Thymus (tissue), 11 donors: Measurements from ENCODE around the gene ADAMTS2. TPM values are rescaled to one million over a fixed set of nuclear protein-coding genes. Genes with fewer than 3 reads are reported as not detected.

Experiments
- DNase-seq, 9 donors: peaks; one replicate each; pipeline ENCODE4 v3.0.0-alpha.2; 2013; ENCODE audit warnings: low spot score in 9 of 9, low read depth in 6 of 9, missing footprints in 1 of 9
- H3K27ac ChIP-seq, 2 donors: one replicate each; pipeline ENCODE4 v1.5.1; 2013; ENCODE audit warnings: control low read depth in 1 of 2, low read depth in 1 of 2, low read length in 1 of 2, mild to moderate bottlenecking in 1 of 2, moderate library complexity in 1 of 2
- H3K27me3 ChIP-seq, 2 donors: one replicate each; pipeline ENCODE4 v1.5.1; 2013; ENCODE audit warnings: low read length in 1 of 2; ENCODE audit not compliant: control insufficient read depth in 2 of 2, insufficient read depth in 1 of 2
- H3K36me3 ChIP-seq, 2 donors: one replicate each; pipeline ENCODE4 v1.5.1; 2013; ENCODE audit warnings: low read length in 1 of 2, mild to moderate bottlenecking in 1 of 2, moderate library complexity in 1 of 2; ENCODE audit not compliant: control insufficient read depth in 2 of 2, insufficient read depth in 2 of 2
- H3K4me1 ChIP-seq, 2 donors: one replicate each; pipeline ENCODE4 v1.5.1; 2013; ENCODE audit warnings: low read length in 2 of 2; ENCODE audit not compliant: control insufficient read depth in 2 of 2, insufficient read depth in 2 of 2
- H3K4me3 ChIP-seq, 2 donors: one replicate each; pipeline ENCODE4 v1.5.1; 2013; ENCODE audit warnings: low read length in 2 of 2, control low read depth in 1 of 2, mild to moderate bottlenecking in 1 of 2
- H3K9me3 ChIP-seq, 2 donors: one replicate each; pipeline ENCODE4 v1.5.1; 2013; ENCODE audit warnings: low read length in 1 of 2, mild to moderate bottlenecking in 1 of 2; ENCODE audit not compliant: control insufficient read depth in 2 of 2, insufficient read depth in 1 of 2
- WGBS: extraction: QIAGEN DNeasy Blood & Tissue Kit; methylation state at CpG from one replicate; pipeline ENCODE4 v1.1.7; 2013; 5-methylcytosine and 5-hydroxymethylcytosine counted together
- polyA plus RNA-seq: library from polyadenylated mRNA; stranded (reverse); fragments of 200-250 nt; gene quantifications from one replicate; pipeline ENCODE4 v1.2.3, GENCODE V29; 2013
- total RNA-seq: library from RNA; stranded (reverse); fragments of 120-200 nt; gene quantifications from one replicate; pipeline ENCODE4 v1.2.4, GENCODE V29; 2013
- donor health status: healthy.

Gene ADAMTS2
- total and polyA plus RNA-seq, 2 donors: 1.3 to 1.4 TPM

- no peaks in the 10 kb centered on the region for H3K9me3 ChIP-seq
- no peaks in the 10 kb centered on the region for H3K27me3 ChIP-seq
- H3K36me3 ChIP-seq: no peaks in the 10 kb centered on the region
- no peak for DNase-seq
- H3K4me3 ChIP-seq: no peak overlapping the region
- WGBS: 97% methylated on average over 11 of the region's 11 CpGs
- H3K27ac ChIP-seq: no peak overlapping the region
- H3K4me1 ChIP-seq: no peaks in the 10 kb centered on the region
Measured at GRCh38 chr5:179193746-179194145, 151.5 kb downstream of the ADAMTS2 start.

- Histone ChIP-seq H3K4me3 (no peak overlapping the region), H3K9me3 (no peaks in the 10 kb centered on the region), H3K36me3 (no peaks in the 10 kb centered on the region), H3K27me3 (no peaks in the 10 kb centered on the region), H3K4me1 (no peaks in the 10 kb centered on the region), H3K27ac (no peak overlapping the region)
- DNase-seq: no peak
- WGBS: 95% methylated on average over 22 of the region's 22 CpGs
Measured at GRCh38 chr5:179192891-179193470, 152.3 kb downstream of the ADAMTS2 start.

- DNase-seq: no peak
- Histone ChIP-seq H3K27ac (no peak overlapping the region), H3K4me1 (no peaks in the 10 kb centered on the region), H3K27me3 (no peaks in the 10 kb centered on the region), H3K36me3 (no peaks in the 10 kb centered on the region), H3K4me3 (no peak overlapping the region), H3K9me3 (no peaks in the 10 kb centered on the region)
- WGBS: 47% methylated on average over 20 of the region's 20 CpGs
Measured at GRCh38 chr5:179192185-179192890, 152.9 kb downstream of the ADAMTS2 start.

- no peak for DNase-seq
- Histone ChIP-seq H3K27me3 (no peaks in the 10 kb centered on the region), H3K36me3 (no peaks in the 10 kb centered on the region), H3K9me3 (no peaks in the 10 kb centered on the region), H3K4me3 (no peak overlapping the region), H3K4me1 (no peaks in the 10 kb centered on the region), H3K27ac (no peak overlapping the region)
- 90% methylated on average over 14 of the region's 14 CpGs for WGBS
Measured at GRCh38 chr5:179191506-179192184, 153.6 kb downstream of the ADAMTS2 start.

- no peaks in the 10 kb centered on the region for H3K27me3 ChIP-seq
- no peak overlapping the region for H3K27ac ChIP-seq
- 90% methylated on average over 26 of the region's 26 CpGs for WGBS
- H3K36me3 ChIP-seq: no peaks in the 10 kb centered on the region
- peaks cover 0 to 5% of the 10 kb centered on the region in 2 donors for H3K4me1 ChIP-seq
- no peaks in the 10 kb centered on the region for H3K9me3 ChIP-seq
- DNase-seq: no peak
- no peak overlapping the region for H3K4me3 ChIP-seq
Measured at GRCh38 chr5:179190851-179191505, 154.3 kb downstream of the ADAMTS2 start.

- no peak overlapping the region for H3K4me3 ChIP-seq
- no peaks in the 10 kb centered on the region for H3K36me3 ChIP-seq
- no peak for DNase-seq
- peaks cover 0 to 6% of the 10 kb centered on the region in 2 donors for H3K4me1 ChIP-seq
- 94% methylated on average over 9 of the region's 9 CpGs for WGBS
- peaks cover 0 to 2% of the 10 kb centered on the region in 2 donors for H3K27me3 ChIP-seq
- H3K9me3 ChIP-seq: no peaks in the 10 kb centered on the region
- no peak overlapping the region for H3K27ac ChIP-seq
Measured at GRCh38 chr5:179188636-179189035, 156.6 kb downstream of the ADAMTS2 start.

GRCh38 chr5:179187681-179188575 lies 157.3 kb downstream of the ADAMTS2 start:
- H3K27me3 ChIP-seq: peaks cover 0 to 2% of the 10 kb centered on the region in 2 donors
- no peaks in the 10 kb centered on the region for H3K9me3 ChIP-seq
- H3K4me1 ChIP-seq: peaks cover under 1 to 10% of the 10 kb centered on the region in 2 donors
- no peak overlapping the region for H3K4me3 ChIP-seq
- DNase-seq: no peak
- H3K27ac ChIP-seq: no peak overlapping the region
- 97% methylated on average over 13 of the region's 13 CpGs for WGBS
- no peaks in the 10 kb centered on the region for H3K36me3 ChIP-seq

GRCh38 chr5:179187229-179187678 lies 158.0 kb downstream of the ADAMTS2 start:
- no peak for DNase-seq
- WGBS: 96% methylated on average over 9 of the region's 9 CpGs
- peaks cover 0 to 2% of the 10 kb centered on the region in 2 donors for H3K9me3 ChIP-seq

More at GRCh38 chr5:179187229-179187678, 158.0 kb downstream of the ADAMTS2 start:
- Histone ChIP-seq H3K4me1 (peaks cover 7 to 17% of the 10 kb centered on the region in 2 donors), H3K27ac (no peak overlapping the region), H3K36me3 (no peaks in the 10 kb centered on the region), H3K4me3 (no peak overlapping the region), H3K27me3 (peaks cover 0 to 2% of the 10 kb centered on the region in 2 donors)
